ENCODE measurements around the gene L1CAM. TPM values are rescaled to one million over a fixed set of nuclear protein-coding genes. Genes with fewer than 3 reads are reported as not detected.

L1CAM gene
- total and polyA plus RNA-seq, 2 donors (not counting 1 experiment from before 2014, with no cell fraction given) = 9.4 to 19.9 TPM

- WGBS (ENCODE audit: insufficient coverage) = no CpG with 5 or more reads among the region's 13 CpGs
- ChIA-PET CTCF (interaction anchor here (1.1 to 1.3 kb wide), 2 partner anchors 14 to 60 kb away, joined by 4 to 5 read pairs; no protein-coding TSS in a partner anchor), POLR2A (interaction anchor here (1.2 to 1.8 kb wide), 3 partner anchors 14 to 40 kb away, joined by 3 to 5 read pairs (median 3); partner anchors contain the start of gene ARHGAP4)
- no peak for DNase-seq
- Histone ChIP-seq H3K27ac (ENCODE audit: low read length in 2 of 2) (no peak overlapping the region), H2AFZ (ENCODE audit: insufficient read depth, low read depth, low read length, poor library complexity, severe bottlenecking) (no peak overlapping the region), H3K9ac (ENCODE audit: low read length) (no peak overlapping the region), H3K9me3 (ENCODE audit: control extremely low read depth in 1 of 3, control insufficient read depth in 2 of 3, insufficient read depth in 1 of 3, low read length in 2 of 3) (peaks cover 0 to 3% (median 0%) of the 10 kb centered on the region in 3 donors), H3K36me3 (replicated peaks in 1 of 2; ENCODE audit: control extremely low read depth in 1 of 2, control insufficient read depth in 1 of 2, extremely low read depth in 1 of 2, insufficient read depth in 2 of 2, low read length in 1 of 2) (no peaks in the 10 kb centered on the region), H3K27me3 (replicated peaks in 1 of 4; ENCODE audit: control extremely low read depth in 1 of 4, control insufficient read depth in 3 of 4, insufficient read depth in 4 of 4, low read length in 3 of 4) (peaks cover 0 to 24% (median 11%) of the 10 kb centered on the region in 4 experiments), H3K4me1 (ENCODE audit: control insufficient read depth in 2 of 2, insufficient read depth in 2 of 2, low read length in 2 of 2) (peaks cover 40 to 44% of the 10 kb centered on the region in 2 donors), H3K4me3 (ENCODE audit: control extremely low read depth in 1 of 5, extremely low read depth in 1 of 5, insufficient read depth in 1 of 5, low read depth in 2 of 5, low read length in 4 of 5) (no peak overlapping the region), H3K79me2 (ENCODE audit: control insufficient read depth, insufficient read depth, low read length) (no peaks in the 10 kb centered on the region), H3K4me2 (replicated peaks; ENCODE audit: low read depth, low read length, poor library complexity, severe bottlenecking) (peak overlapping the region; percentile 74), H4K20me1 (ENCODE audit: control insufficient read depth, insufficient read depth, low read length, poor library complexity, severe bottlenecking) (no peaks in the 10 kb centered on the region)
- Mint-ChIP-seq H3K4me1 (peaks cover 24% of the 10 kb centered on the region), H3K27me3 (peaks cover 6% of the 10 kb centered on the region), H3K9me3 (ENCODE audit: insufficient read depth) (no peaks in the 10 kb centered on the region), H3K27ac (no peak overlapping the region), H3K4me3 (peak overlapping the region; percentile 26)
- no peak for TF ChIP-seq EZH2 (IDR thresholded peaks at IDR 0.05; ENCODE audit: borderline replicate concordance, insufficient read depth, low read depth, low read length, poor library complexity, severe bottlenecking)
- TF ChIP-seq CTCF (IDR thresholded peaks at IDR 0.05) = no peak
- no peak for ATAC-seq (ENCODE audit: low read depth)
- intact Hi-C loops (cut with micrococcal nuclease) = loop anchor here (5.0 kb wide), 1 partner anchor 40 kb away; the partner anchor contains the start of gene ARHGAP4
Measured at GRCh38 chrX:153886915-153887314, 942 bp upstream of the L1CAM start.

DNA sequence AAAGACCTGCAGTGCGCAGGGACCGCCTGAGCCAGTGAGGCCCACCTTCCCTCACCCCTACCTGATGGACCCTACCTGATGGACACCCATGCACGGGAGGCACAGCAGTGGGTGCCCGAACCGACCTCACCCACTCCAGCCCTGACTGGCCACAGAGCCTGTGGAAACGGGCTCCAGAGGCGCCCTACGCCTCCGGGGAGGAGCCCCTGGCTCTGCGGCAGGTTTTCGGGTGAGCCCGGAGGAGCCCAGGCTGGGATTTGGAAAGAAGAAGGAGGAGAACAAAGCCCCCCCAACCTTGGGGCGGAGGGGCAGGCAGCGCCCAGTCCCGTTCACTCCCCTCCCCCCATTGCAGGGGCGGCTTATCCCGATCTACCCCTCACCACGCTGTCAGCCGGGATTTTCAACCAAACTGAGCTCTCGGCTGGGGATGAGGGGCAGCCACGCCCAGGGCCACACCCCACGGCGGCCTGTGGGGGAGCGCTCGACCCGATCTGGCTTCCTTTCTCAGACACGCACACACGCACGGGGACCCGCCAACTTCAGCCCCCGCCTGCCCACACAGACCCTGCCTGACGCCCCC is 675 bp downstream of the L1CAM start:
- Mint-ChIP-seq H3K27ac (no peak overlapping the region), H3K9me3 (ENCODE audit: insufficient read depth) (no peaks in the 10 kb centered on the region), H3K27me3 (peaks cover 6% of the 10 kb centered on the region), H3K4me3 (peak overlapping the region; percentile 75), H3K4me1 (peaks cover 24% of the 10 kb centered on the region)
- Histone ChIP-seq H3K27me3 (replicated peaks in 1 of 4; ENCODE audit: control extremely low read depth in 1 of 4, control insufficient read depth in 3 of 4, insufficient read depth in 4 of 4, low read length in 3 of 4) (peaks cover 0 to 33% (median 11%) of the 10 kb centered on the region in 4 experiments), H3K36me3 (replicated peaks in 1 of 2; ENCODE audit: control extremely low read depth in 1 of 2, control insufficient read depth in 1 of 2, extremely low read depth in 1 of 2, insufficient read depth in 2 of 2, low read length in 1 of 2) (no peaks in the 10 kb centered on the region), H4K20me1 (ENCODE audit: control insufficient read depth, insufficient read depth, low read length, poor library complexity, severe bottlenecking) (no peaks in the 10 kb centered on the region), H3K27ac (ENCODE audit: low read length in 2 of 2) (no peak overlapping the region), H3K4me2 (replicated peaks; ENCODE audit: low read depth, low read length, poor library complexity, severe bottlenecking) (peak overlapping the region; percentile 74), H2AFZ (ENCODE audit: insufficient read depth, low read depth, low read length, poor library complexity, severe bottlenecking) (no peak overlapping the region), H3K9ac (ENCODE audit: low read length) (peak overlapping the region; percentile 43), H3K4me1 (ENCODE audit: control insufficient read depth in 2 of 2, insufficient read depth in 2 of 2, low read length in 2 of 2) (peaks cover 40 to 44% of the 10 kb centered on the region in 2 donors), H3K9me3 (ENCODE audit: control extremely low read depth in 1 of 3, control insufficient read depth in 2 of 3, insufficient read depth in 1 of 3, low read length in 2 of 3) (peaks cover 0 to 3% (median 0%) of the 10 kb centered on the region in 3 donors), H3K79me2 (ENCODE audit: control insufficient read depth, insufficient read depth, low read length) (no peaks in the 10 kb centered on the region), H3K4me3 (ENCODE audit: control extremely low read depth in 1 of 5, extremely low read depth in 1 of 5, insufficient read depth in 1 of 5, low read depth in 2 of 5, low read length in 4 of 5) (peak overlapping the region in 4 of 5 experiments; percentile 23 to 47 (median 40))
- no peak for TF ChIP-seq CTCF (IDR thresholded peaks at IDR 0.05)
- TF ChIP-seq EZH2 (IDR thresholded peaks at IDR 0.05; ENCODE audit: borderline replicate concordance, insufficient read depth, low read depth, low read length, poor library complexity, severe bottlenecking) = no peak
- ATAC-seq (ENCODE audit: low read depth) (peak; percentile 22), DNase-seq (no peak)
- WGBS (ENCODE audit: insufficient coverage) = 2% methylated on average over 10 of the region's 32 CpGs
- POLR2A ChIA-PET = interaction anchor here (1.5 to 1.8 kb wide), 2 partner anchors 15 to 41 kb away, joined by 3 to 5 read pairs; partner anchors contain the start of gene ARHGAP4
- intact Hi-C loops (cut with micrococcal nuclease) = loop anchor here (5.0 kb wide), 1 partner anchor 42 kb away; the partner anchor contains the start of gene ARHGAP4
- CTCF ChIA-PET = interaction anchor here (1.4 kb wide), 1 partner anchor 217 kb away, joined by 3 read pairs; no protein-coding TSS in a partner anchor
